K562 (cell line): ENCODE measurements around the gene ANAPC13. TPM values are rescaled to one million over a fixed set of nuclear protein-coding genes. Genes with fewer than 3 reads are reported as not detected.

Experiments used
- ATAC-seq: fragments of 200-7000 bp; cut with Tn5 transposase; 3 replicates; pipeline ENCODE4 v1.9.1; 2020; ENCODE audit warnings: moderate library complexity
- BruUV-seq: library from RNA; stranded (reverse); fragments of 400-500 nt; replicated peaks from 2 replicates; lab custom pipeline; 2021; lab: Mats Ljungman, UMichigan
- CTCF ChIA-PET: fragments of 300-600 bp; formaldehyde crosslinking; extraction: SDS; loops from one replicate; lab custom pipeline; 2021; ENCODE audit warnings: low intra/inter-chr PET ratio; lab: Yijun Ruan, JAX
- POLR2A ChIA-PET: fragments of 300-600, 350-650 bp; sonication (Branson Sonifier 250); formaldehyde crosslinking; extraction: SDS; loops from one replicate; lab custom pipeline; 2021; ENCODE audit warnings: antibody characterized with exemption, inconsistent platforms; lab: Yijun Ruan, JAX
- DNase-seq, 4 experiments: peaks; one replicate each; pipeline versions ENCODE4 v3.0.0 to v3.0.0-alpha.2; 2011 to 2018; ENCODE audit warnings: low spot score in 3 of 4, mixed read lengths in 3 of 4; ENCODE audit errors: extremely low read depth in 1 of 4
- FAIRE-seq: peaks from 2 replicates; lab custom pipeline; 2011; peaks lifted over from hg19 to GRCh38; lab: Jason Lieb, UNC
- H2AFZ ChIP-seq: 2 replicates; pipeline ENCODE4 v1.6.0; 2011; ENCODE audit warnings: low read depth, low read length, control low read depth, inconsistent platforms
- H3K27ac ChIP-seq: fragments of 200-600 bp; 3 replicates; pipeline ENCODE4 v1.8.0; 2011; ENCODE audit warnings: low read depth, mild to moderate bottlenecking, control low read depth, inconsistent platforms, low read length, moderate library complexity, mixed read lengths; ENCODE audit errors: extremely low read depth
- H3K27me3 ChIP-seq, 2 experiments: fragments of 300-600 bp in 1 of 2; 2 replicates in 1 of 2; 3 replicates in 1 of 2; pipeline versions ENCODE4 v1.6.0 to v1.8.0; 2011; ENCODE audit warnings: inconsistent platforms in 2 of 2, low read length in 2 of 2, mild to moderate bottlenecking in 1 of 2, mixed read lengths in 1 of 2, moderate library complexity in 1 of 2; ENCODE audit not compliant: control insufficient read depth in 2 of 2, insufficient read depth in 2 of 2
- H3K36me3 ChIP-seq: fragments of 300-600 bp; 3 replicates; pipeline ENCODE4 v1.8.0; 2011; ENCODE audit warnings: mild to moderate bottlenecking, low read length, inconsistent platforms; ENCODE audit not compliant: control insufficient read depth, insufficient read depth
- H3K4me1 ChIP-seq, 2 experiments: fragments of 200-600 bp in 1 of 2; replicated peaks in 1 of 2; 2 replicates in 1 of 2; 3 replicates in 1 of 2; pipeline versions ENCODE4 v1.5.1 to v1.8.0; 2011; ENCODE audit warnings: inconsistent platforms in 2 of 2, low read length in 2 of 2, mild to moderate bottlenecking in 1 of 2, mixed read lengths in 1 of 2, moderate library complexity in 1 of 2; ENCODE audit not compliant: control insufficient read depth in 2 of 2, insufficient read depth in 2 of 2
- H3K4me2 ChIP-seq: 2 replicates; pipeline ENCODE4 v1.6.1; 2011; ENCODE audit warnings: low read length, control low read depth, inconsistent platforms, mixed read lengths; ENCODE audit not compliant: insufficient read depth
- H3K4me3 ChIP-seq: fragments of 200-600 bp; sonication (generic), shearing (Covaris generic); 2 replicates; pipeline ENCODE4 v1.5.1; 2016; ENCODE audit warnings: control low read depth, inconsistent platforms
- H3K79me2 ChIP-seq: fragments of 200-600 bp; 3 replicates; pipeline ENCODE4 v1.8.0; 2011; ENCODE audit warnings: low read length, inconsistent platforms; ENCODE audit not compliant: control insufficient read depth, insufficient read depth
- H3K9ac ChIP-seq, 2 experiments: 2 replicates each; pipeline versions ENCODE4 v1.6.0 to v1.6.1; 2011; ENCODE audit warnings: low read depth in 2 of 2, low read length in 2 of 2, control low read depth in 1 of 2, inconsistent platforms in 1 of 2, mild to moderate bottlenecking in 1 of 2, mixed read lengths in 1 of 2; ENCODE audit not compliant: insufficient read depth in 1 of 2
- H3K9me1 ChIP-seq: one replicate; pipeline ENCODE4 v1.6.0; 2011; ENCODE audit warnings: inconsistent platforms, mild to moderate bottlenecking, low read length, moderate library complexity; ENCODE audit not compliant: control insufficient read depth, insufficient read depth
- H3K9me3 ChIP-seq: replicated peaks from 2 replicates; pipeline ENCODE4 v1.5.1; 2011; ENCODE audit warnings: low read depth, low read length, inconsistent platforms; ENCODE audit not compliant: control insufficient read depth, insufficient read depth
- H4K20me1 ChIP-seq: replicated peaks from 2 replicates; pipeline ENCODE4 v1.6.1; 2011; ENCODE audit warnings: low read length, inconsistent platforms, mixed read lengths; ENCODE audit not compliant: control insufficient read depth, insufficient read depth
- C11orf30 ChIP-seq: fragments of 450-650 bp; IDR thresholded peaks from 2 replicates; pipeline ENCODE4 v1.6.1; 2016; ENCODE audit warnings: low read depth, mild to moderate bottlenecking
- CHD4 ChIP-seq: fragments of 200-600 bp; sonication (generic); IDR thresholded peaks from 3 replicates; pipeline ENCODE4 v1.6.1; 2012; ENCODE audit warnings: low read depth, mild to moderate bottlenecking, mixed read lengths, low read length, inconsistent platforms; ENCODE audit not compliant: insufficient read depth, insufficient replicate concordance, poor library complexity, severe bottlenecking
- COPS2 ChIP-seq: fragments of 450-650 bp; conservative IDR thresholded peaks from 2 replicates; pipeline ENCODE4 v1.6.1; 2016; ENCODE audit warnings: mild to moderate bottlenecking, moderate library complexity
- DIDO1 ChIP-seq: fragments of 450-650 bp; IDR thresholded peaks from 2 replicates; pipeline ENCODE4 v1.6.1; 2016; ENCODE audit warnings: low read depth, missing biosample characterization, missing genetic modification characterization
- E2F5 ChIP-seq: sonication (generic); formaldehyde crosslinking; IDR thresholded peaks from 2 replicates; pipeline ENCODE4 v1.8.0; 2022; ENCODE audit warnings: mild to moderate bottlenecking, missing genetic modification reagents
- HBP1 ChIP-seq: fragments of 450-650 bp; formaldehyde crosslinking; IDR thresholded peaks from 2 replicates; pipeline ENCODE4 v1.4.0; 2022; ENCODE audit warnings: missing genetic modification characterization
- HCFC1 ChIP-seq: IDR thresholded peaks from 2 replicates; pipeline ENCODE4 v1.6.1; 2012; ENCODE audit warnings: low read depth, low read length, improper control_type of control experiment
- HDAC1 ChIP-seq, 2 experiments: fragments of 450-650 bp; IDR thresholded peaks; 2 replicates each; pipeline ENCODE4 v1.6.1; 2016 to 2017; ENCODE audit warnings: inconsistent platforms in 1 of 2, mild to moderate bottlenecking in 1 of 2, moderate library complexity in 1 of 2
- HDAC8 ChIP-seq: fragments of 450-650 bp; IDR thresholded peaks from 2 replicates; pipeline ENCODE4 v1.6.1; 2016; ENCODE audit warnings: mild to moderate bottlenecking, missing genetic modification characterization, moderate library complexity, missing compliant biosample characterization
- MAFF ChIP-seq: IDR thresholded peaks from 2 replicates; pipeline ENCODE4 v1.6.1; 2012; ENCODE audit warnings: low read length, improper control_type of control experiment
- MAFG ChIP-seq: fragments of 450-650 bp; conservative IDR thresholded peaks from 2 replicates; pipeline ENCODE4 v1.6.1; 2016; ENCODE audit warnings: missing genetic modification characterization, missing compliant biosample characterization
- MAFK ChIP-seq: IDR thresholded peaks from 2 replicates; pipeline ENCODE4 v1.6.1; 2011; ENCODE audit warnings: low read length, improper control_type of control experiment
- MLX ChIP-seq, 2 experiments: fragments of 450-650 bp in 1 of 2; sonication (generic) in 1 of 2; formaldehyde crosslinking; conservative IDR thresholded peaks; 2 replicates each; pipeline versions ENCODE4 v1.4.0 to v1.8.1; 2020 to 2022; ENCODE audit warnings: mild to moderate bottlenecking in 1 of 2, missing genetic modification reagents in 1 of 2
- TAF9B ChIP-seq: fragments of 450-650 bp; IDR thresholded peaks from 2 replicates; pipeline ENCODE4 v1.6.1; 2018; ENCODE audit warnings: mild to moderate bottlenecking; ENCODE audit not compliant: partially characterized antibody
- ZBTB34 ChIP-seq: fragments of 250-450 bp; sonication (Bioruptor Pico); IDR thresholded peaks from 2 replicates; pipeline ENCODE4 v1.8.0; 2021; ENCODE audit warnings: mild to moderate bottlenecking, moderate library complexity
- ZNF175 ChIP-seq: fragments of 200-800 bp; sonication (Bioruptor generic); IDR thresholded peaks from 2 replicates; pipeline ENCODE4 v1.6.1; 2016; ENCODE audit warnings: low read depth, mild to moderate bottlenecking, missing genetic modification characterization, missing compliant biosample characterization
- ZNF184 ChIP-seq: sonication (generic); formaldehyde crosslinking; IDR thresholded peaks from 2 replicates; pipeline ENCODE4 v1.5.0; 2020; ENCODE audit warnings: missing genetic modification reagents
- ZNF24 ChIP-seq: fragments of 450-650 bp; IDR thresholded peaks from 2 replicates; pipeline ENCODE4 v1.6.1; 2016
- ZNF316 ChIP-seq: fragments of 450-650 bp; IDR thresholded peaks from 2 replicates; pipeline ENCODE4 v1.6.1; 2016
- WGBS: fragments of 100-300 bp; shearing (Covaris generic); methylation state at CpG from one replicate; pipeline ENCODE4 v1.1.6; 2016; ENCODE audit warnings: low coverage, mixed read lengths; ENCODE audit not compliant: insufficient coverage; ENCODE audit errors: missing lambda C conversion rate; 5-methylcytosine and 5-hydroxymethylcytosine counted together
- in situ Hi-C: fragments of 300-500 bp; cut with MboI; formaldehyde crosslinking; loops from 4 replicates; pipeline ENCODE4 v1.15.0; 2018; ENCODE audit warnings: inconsistent platforms, mixed read lengths
- intact Hi-C: fragments of 100-400 bp; cut with micrococcal nuclease; formaldehyde crosslinking; loops from 2 replicates; pipeline ENCODE4 v1.14.2; 2022
- polyA plus RNA-seq, 8 experiments: library from polyadenylated mRNA; depleted of rRNA in 4 of 8; stranded (reverse) in 5 of 8; unstranded in 3 of 8; fragments of >200 nt; fragmentation: Nextera tagmentation in 2 of 8; fragmentation: Illumina TruSeq in 1 of 8; extraction: Ambion mirVana in 2 of 8; extraction: Trizol in 1 of 8; gene quantifications; 2 replicates each; pipeline versions ENCODE4 v1.2.1 to v1.2.3, GENCODE V29; 2011 to 2014; ENCODE audit warnings: inconsistent platforms in 1 of 8, missing spikeins in 1 of 8
- total RNA-seq, 7 experiments: library from RNA; depleted of rRNA in 6 of 7; stranded (reverse); fragments of >200 nt in 6 of 7; fragmentation: Illumina TruSeq in 2 of 7; extraction: Trizol in 2 of 7; gene quantifications; 2 replicates each; pipeline versions ENCODE4 v1.2.1 to v1.2.3, GENCODE V29; 2011 to 2021; ENCODE audit warnings: low replicate concordance in 1 of 7

ANAPC13 gene
- total and polyA plus RNA-seq, 9 of the 15 experiments (the other 6 are each of a cell fraction or from before 2014, with no cell fraction given) = 48.5 to 238 (median 68.5) TPM

- Histone ChIP-seq H2AFZ (no peak overlapping the region), H3K4me1 (peaks cover 0 to 6% of the 10 kb centered on the region in 2 experiments; a peak in 1 of 5 replicates), H3K79me2 (no peaks in the 10 kb centered on the region), H3K9me1 (no peaks in the 10 kb centered on the region), H3K4me3 (no peak overlapping the region), H3K36me3 (no peaks in the 10 kb centered on the region; the same call in 2 of the 3 replicates), H3K4me2 (no peak overlapping the region), H3K9me3 (no peaks in the 10 kb centered on the region), H4K20me1 (no peaks in the 10 kb centered on the region), H3K9ac (no peak overlapping the region), H3K27me3 (no peaks in the 10 kb centered on the region), H3K27ac (no peak overlapping the region)
- no peak for TF ChIP-seq ZNF24
- TF ChIP-seq HDAC8 = no peak
- TF ChIP-seq DIDO1 (tag) = no peak
- no peak for TF ChIP-seq HCFC1
- 0 out of 2 replicates have a peak, but pooled peaks have one; percentile 20 for TF ChIP-seq MAFG (tag)
- TF ChIP-seq CHD4 = no peak
- peak; percentile 57 for TF ChIP-seq MAFK
- TF ChIP-seq ZNF316 = peak; percentile 59
- no peak for TF ChIP-seq COPS2
- no peak for TF ChIP-seq HDAC1 (IDR thresholded peaks at IDR 0.05)
- TF ChIP-seq ZBTB34 (CRISPR knock-in tag) = no peak
- no peak for TF ChIP-seq TAF9B
- TF ChIP-seq MLX (CRISPR knock-in tag; conservative IDR thresholded peaks at IDR 0.05) = no peak
- TF ChIP-seq HBP1 = no peak
- peak; percentile 64 for TF ChIP-seq C11orf30
- no peak for TF ChIP-seq ZNF175 (CRISPR knock-in tag)
- TF ChIP-seq MAFF = peak; percentile 59
- TF ChIP-seq ZNF184 = no peak
- TF ChIP-seq E2F5 (CRISPR knock-in tag) = no peak
- FAIRE-seq (no peak), DNase-seq (no peak), ATAC-seq (no peak)
- no TSS peak for BruUV-seq
- ChIA-PET POLR2A (interaction anchor here (0.6 kb wide), 1 partner anchor 372 kb away, joined by 3 read pairs; no protein-coding TSS in a partner anchor), CTCF (no interaction called here)
- intact Hi-C loops (no loop called here), in situ Hi-C loops (no loop called here)
- WGBS = 0% methylated on average over 1 of the region's 1 CpG
These were observed 47.7 kb upstream of the ANAPC13 start for GRCh38 chr3:134533493-134533892.
